GM23338 (cell line): ENCODE results near the gene NBAS. TPM values are rescaled to one million over a fixed set of nuclear protein-coding genes. Genes with fewer than 3 reads are reported as not detected.

Source experiments
- ATAC-seq: fragments of 200-7000 bp; cut with Tn5 transposase; 3 replicates; pipeline ENCODE4 v1.9.1; 2020
- DNase-seq: peaks from one replicate; pipeline ENCODE4 v3.0.0-alpha.2; 2015; ENCODE audit warnings: low spot score
- H2AFZ ChIP-seq: fragments of 200-600 bp; sonication (generic); 2 replicates; pipeline ENCODE4 v1.8.0; 2016; ENCODE audit warnings: antibody characterized with exemption, mild to moderate bottlenecking, moderate library complexity
- H3F3A ChIP-seq: fragments of 200-600 bp; sonication (generic); replicated peaks from 2 replicates; pipeline ENCODE4 v1.8.0; 2017; ENCODE audit warnings: antibody characterized with exemption, mixed run types, low read depth
- H3K27ac ChIP-seq: fragments of 200-600 bp; sonication (generic); 2 replicates; pipeline ENCODE4 v1.6.1; 2016; ENCODE audit warnings: low read depth
- H3K27me3 ChIP-seq: fragments of 200-600 bp; sonication (generic); 2 replicates; pipeline ENCODE4 v1.8.0; 2016; ENCODE audit warnings: mild to moderate bottlenecking, mixed run types, moderate library complexity; ENCODE audit not compliant: insufficient read depth
- H3K36me3 ChIP-seq: fragments of 200-600 bp; sonication (generic); 2 replicates; pipeline ENCODE4 v1.8.0; 2016; ENCODE audit warnings: mild to moderate bottlenecking; ENCODE audit not compliant: insufficient read depth
- H3K4me1 ChIP-seq: fragments of 200-600 bp; sonication (generic); 2 replicates; pipeline ENCODE4 v1.8.0; 2016; ENCODE audit warnings: mild to moderate bottlenecking, moderate library complexity; ENCODE audit not compliant: insufficient read depth
- H3K4me2 ChIP-seq: fragments of 200-600 bp; sonication (generic); 2 replicates; pipeline ENCODE4 v1.7.1; 2017; ENCODE audit warnings: mixed run types
- H3K4me3 ChIP-seq: fragments of 200-600 bp; sonication (generic); 2 replicates; pipeline ENCODE4 v1.6.1; 2016; ENCODE audit warnings: mixed run types
- H3K79me2 ChIP-seq: fragments of 200-600 bp; sonication (generic); replicated peaks from 2 replicates; pipeline ENCODE4 v1.8.0; 2017; ENCODE audit warnings: mild to moderate bottlenecking; ENCODE audit not compliant: insufficient read depth
- H3K9me2 ChIP-seq: fragments of 200-600 bp; sonication (generic); 2 replicates; pipeline ENCODE4 v1.8.0; 2017; ENCODE audit not compliant: insufficient read depth
- H4K20me1 ChIP-seq: fragments of 200-600 bp; sonication (generic); replicated peaks from 2 replicates; pipeline ENCODE4 v1.8.0; 2017; ENCODE audit warnings: mild to moderate bottlenecking; ENCODE audit not compliant: insufficient read depth
- H3K27ac Mint-ChIP-seq: 2 replicates; pipeline ENCODE4 v1.8.0; 2020; ENCODE audit warnings: inconsistent platforms, mild to moderate bottlenecking, moderate library complexity, mixed read lengths
- H3K27me3 Mint-ChIP-seq: 3 replicates; pipeline ENCODE4 v1.8.0; 2022; ENCODE audit warnings: low read depth, mild to moderate bottlenecking, moderate library complexity, mixed read lengths, inconsistent platforms; ENCODE audit not compliant: insufficient read depth, poor library complexity
- H3K36me3 Mint-ChIP-seq: 3 replicates; pipeline ENCODE4 v1.8.0; 2021; ENCODE audit warnings: low read depth, mild to moderate bottlenecking, inconsistent platforms, moderate library complexity, mixed read lengths
- H3K4me1 Mint-ChIP-seq: 3 replicates; pipeline ENCODE4 v1.8.0; 2020; ENCODE audit warnings: mild to moderate bottlenecking, inconsistent platforms, mixed read lengths
- H3K4me3 Mint-ChIP-seq: 3 replicates; pipeline ENCODE4 v1.8.0; 2021; ENCODE audit warnings: moderate library complexity, mild to moderate bottlenecking, inconsistent platforms, mixed read lengths
- H3K9me3 Mint-ChIP-seq: 3 replicates; pipeline ENCODE4 v1.8.0; 2020; ENCODE audit warnings: moderate library complexity, mild to moderate bottlenecking, inconsistent platforms, mixed read lengths
- CREB1 ChIP-seq: fragments of 250-450 bp; sonication (Bioruptor Pico); IDR thresholded peaks from 2 replicates; pipeline ENCODE4 v1.5.0; 2020; ENCODE audit warnings: low read depth, mild to moderate bottlenecking, moderate library complexity
- EZH2 ChIP-seq: fragments of 200-600 bp; sonication (generic); IDR thresholded peaks from one replicate; pipeline ENCODE4 v1.8.0; 2017; ENCODE audit warnings: antibody characterized with exemption, mild to moderate bottlenecking, low read depth; ENCODE audit not compliant: unreplicated experiment
- EZH2phosphoT487 ChIP-seq: fragments of 200-600 bp; sonication (generic); IDR thresholded peaks from one replicate; pipeline ENCODE4 v1.8.1; 2018; ENCODE audit warnings: antibody characterized with exemption; ENCODE audit not compliant: unreplicated experiment
- JUNB ChIP-seq: IDR thresholded peaks from one replicate; pipeline ENCODE4 v1.6.1; 2016; ENCODE audit warnings: antibody characterized with exemption; ENCODE audit not compliant: unreplicated experiment
- NANOG ChIP-seq: IDR thresholded peaks from 2 replicates; pipeline ENCODE4 v1.6.1; 2016; ENCODE audit warnings: antibody characterized with exemption, borderline replicate concordance
- POLR2AphosphoS5 ChIP-seq: IDR thresholded peaks from 2 replicates; pipeline ENCODE4 v1.6.1; 2016; ENCODE audit warnings: antibody characterized with exemption, low read depth
- STAT1 ChIP-seq: IDR thresholded peaks from one replicate; pipeline ENCODE4 v1.6.1; 2016; ENCODE audit warnings: antibody characterized with exemption; ENCODE audit not compliant: unreplicated experiment
- ZNF114 ChIP-seq: fragments of 250-450 bp; sonication (Bioruptor Pico); IDR thresholded peaks from 2 replicates; pipeline ENCODE4 v1.5.0; 2020; ENCODE audit warnings: mild to moderate bottlenecking, moderate library complexity
- ZNF331 ChIP-seq: fragments of 250-450 bp; sonication (Bioruptor Pico); IDR thresholded peaks from 2 replicates; pipeline ENCODE4 v1.5.0; 2020; ENCODE audit warnings: low read depth, mild to moderate bottlenecking, moderate library complexity
- ZNF462 ChIP-seq: fragments of 250-450 bp; sonication (Bioruptor Pico); IDR thresholded peaks from 2 replicates; pipeline ENCODE4 v1.5.0; 2020; ENCODE audit warnings: mild to moderate bottlenecking, moderate library complexity
- polyA plus RNA-seq: library from polyadenylated mRNA; unstranded; fragments of >200 nt; fragmentation: Nextera tagmentation; extraction: Ambion mirVana; gene quantifications from 2 replicates; pipeline ENCODE4 v1.2.1, GENCODE V29; 2016
- total RNA-seq: library from RNA; depleted of rRNA; stranded (reverse); fragments of >200 nt; shearing (Covaris generic); gene quantifications from 2 replicates; pipeline ENCODE4 v1.2.3, GENCODE V29; 2014
- TF ChIP-seq, protein P1 (sequence below): IDR thresholded peaks from one replicate; pipeline ENCODE4 v1.6.1; 2018; ENCODE audit warnings: antibody characterized with exemption; ENCODE audit not compliant: unreplicated experiment
- TF ChIP-seq, protein P2 (sequence below): IDR thresholded peaks from 2 replicates; pipeline ENCODE4 v1.6.1; 2016; ENCODE audit warnings: antibody characterized with exemption
- TF ChIP-seq, protein P3 (sequence below), 2 experiments: fragments of 200-600 bp in 1 of 2; sonication (generic) in 1 of 2; conservative IDR thresholded peaks; 2 replicates each; pipeline versions ENCODE4 v1.5.1 to v1.6.1; 2016 to 2017; ENCODE audit warnings: antibody characterized with exemption in 2 of 2, low read depth in 2 of 2, mild to moderate bottlenecking in 2 of 2, moderate library complexity in 1 of 2

NBAS gene
- total and polyA plus RNA-seq, 2 experiments from 2014 or later = 24.8 to 38.9 TPM

- Mint-ChIP-seq H3K9me3 (no peaks in the 10 kb centered on the region), H3K36me3 (no peaks in the 10 kb centered on the region), H3K4me3 (no peak overlapping the region), H3K27ac (no peak overlapping the region), H3K27me3 (no peaks in the 10 kb centered on the region), H3K4me1 (peaks cover 21% of the 10 kb centered on the region)
- no peak overlapping the region for H3K27ac ChIP-seq
- no peaks in the 10 kb centered on the region for H3K9me2 ChIP-seq
- TF ChIP-seq ZNF114 (CRISPR knock-in tag) (no peak), EZH2phosphoT487 (no peak), CREB1 (no peak), ZNF462 (CRISPR knock-in tag) (no peak), ZNF331 (no peak), JUNB (no peak), POLR2AphosphoS5 (no peak), NANOG (no peak), EZH2 (no peak), STAT1 (no peak)
- TF ChIP-seq, protein P1, sequence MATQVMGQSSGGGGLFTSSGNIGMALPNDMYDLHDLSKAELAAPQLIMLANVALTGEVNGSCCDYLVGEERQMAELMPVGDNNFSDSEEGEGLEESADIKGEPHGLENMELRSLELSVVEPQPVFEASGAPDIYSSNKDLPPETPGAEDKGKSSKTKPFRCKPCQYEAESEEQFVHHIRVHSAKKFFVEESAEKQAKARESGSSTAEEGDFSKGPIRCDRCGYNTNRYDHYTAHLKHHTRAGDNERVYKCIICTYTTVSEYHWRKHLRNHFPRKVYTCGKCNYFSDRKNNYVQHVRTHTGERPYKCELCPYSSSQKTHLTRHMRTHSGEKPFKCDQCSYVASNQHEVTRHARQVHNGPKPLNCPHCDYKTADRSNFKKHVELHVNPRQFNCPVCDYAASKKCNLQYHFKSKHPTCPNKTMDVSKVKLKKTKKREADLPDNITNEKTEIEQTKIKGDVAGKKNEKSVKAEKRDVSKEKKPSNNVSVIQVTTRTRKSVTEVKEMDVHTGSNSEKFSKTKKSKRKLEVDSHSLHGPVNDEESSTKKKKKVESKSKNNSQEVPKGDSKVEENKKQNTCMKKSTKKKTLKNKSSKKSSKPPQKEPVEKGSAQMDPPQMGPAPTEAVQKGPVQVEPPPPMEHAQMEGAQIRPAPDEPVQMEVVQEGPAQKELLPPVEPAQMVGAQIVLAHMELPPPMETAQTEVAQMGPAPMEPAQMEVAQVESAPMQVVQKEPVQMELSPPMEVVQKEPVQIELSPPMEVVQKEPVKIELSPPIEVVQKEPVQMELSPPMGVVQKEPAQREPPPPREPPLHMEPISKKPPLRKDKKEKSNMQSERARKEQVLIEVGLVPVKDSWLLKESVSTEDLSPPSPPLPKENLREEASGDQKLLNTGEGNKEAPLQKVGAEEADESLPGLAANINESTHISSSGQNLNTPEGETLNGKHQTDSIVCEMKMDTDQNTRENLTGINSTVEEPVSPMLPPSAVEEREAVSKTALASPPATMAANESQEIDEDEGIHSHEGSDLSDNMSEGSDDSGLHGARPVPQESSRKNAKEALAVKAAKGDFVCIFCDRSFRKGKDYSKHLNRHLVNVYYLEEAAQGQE = no peak
- TF ChIP-seq, protein P2, sequence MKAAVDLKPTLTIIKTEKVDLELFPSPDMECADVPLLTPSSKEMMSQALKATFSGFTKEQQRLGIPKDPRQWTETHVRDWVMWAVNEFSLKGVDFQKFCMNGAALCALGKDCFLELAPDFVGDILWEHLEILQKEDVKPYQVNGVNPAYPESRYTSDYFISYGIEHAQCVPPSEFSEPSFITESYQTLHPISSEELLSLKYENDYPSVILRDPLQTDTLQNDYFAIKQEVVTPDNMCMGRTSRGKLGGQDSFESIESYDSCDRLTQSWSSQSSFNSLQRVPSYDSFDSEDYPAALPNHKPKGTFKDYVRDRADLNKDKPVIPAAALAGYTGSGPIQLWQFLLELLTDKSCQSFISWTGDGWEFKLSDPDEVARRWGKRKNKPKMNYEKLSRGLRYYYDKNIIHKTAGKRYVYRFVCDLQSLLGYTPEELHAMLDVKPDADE = no peak
- TF ChIP-seq, protein P3, sequence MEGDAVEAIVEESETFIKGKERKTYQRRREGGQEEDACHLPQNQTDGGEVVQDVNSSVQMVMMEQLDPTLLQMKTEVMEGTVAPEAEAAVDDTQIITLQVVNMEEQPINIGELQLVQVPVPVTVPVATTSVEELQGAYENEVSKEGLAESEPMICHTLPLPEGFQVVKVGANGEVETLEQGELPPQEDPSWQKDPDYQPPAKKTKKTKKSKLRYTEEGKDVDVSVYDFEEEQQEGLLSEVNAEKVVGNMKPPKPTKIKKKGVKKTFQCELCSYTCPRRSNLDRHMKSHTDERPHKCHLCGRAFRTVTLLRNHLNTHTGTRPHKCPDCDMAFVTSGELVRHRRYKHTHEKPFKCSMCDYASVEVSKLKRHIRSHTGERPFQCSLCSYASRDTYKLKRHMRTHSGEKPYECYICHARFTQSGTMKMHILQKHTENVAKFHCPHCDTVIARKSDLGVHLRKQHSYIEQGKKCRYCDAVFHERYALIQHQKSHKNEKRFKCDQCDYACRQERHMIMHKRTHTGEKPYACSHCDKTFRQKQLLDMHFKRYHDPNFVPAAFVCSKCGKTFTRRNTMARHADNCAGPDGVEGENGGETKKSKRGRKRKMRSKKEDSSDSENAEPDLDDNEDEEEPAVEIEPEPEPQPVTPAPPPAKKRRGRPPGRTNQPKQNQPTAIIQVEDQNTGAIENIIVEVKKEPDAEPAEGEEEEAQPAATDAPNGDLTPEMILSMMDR (conservative IDR thresholded peaks at IDR 0.05; ENCODE audit: low read depth in 2 of 2) = no peak
- no peaks in the 10 kb centered on the region for H3K79me2 ChIP-seq
- H3K4me1 ChIP-seq = peaks cover 16% of the 10 kb centered on the region
- peaks cover 5% of the 10 kb centered on the region; the same call in 1 of the 2 replicates for H3F3A ChIP-seq
- DNase-seq (no peak), ATAC-seq (no peak)
- no peaks in the 10 kb centered on the region for H3K27me3 ChIP-seq
- H3K36me3 ChIP-seq = no peaks in the 10 kb centered on the region
- no peak overlapping the region for H3K4me2 ChIP-seq
- H2AFZ ChIP-seq = no peak overlapping the region
- no peak overlapping the region for H3K4me3 ChIP-seq
- H4K20me1 ChIP-seq = no peaks in the 10 kb centered on the region
Observed at GRCh38 chr2:15173501-15173900, 387.6 kb downstream of the NBAS start.
